Putamen (tissue), 1 donor: ENCODE data around the gene OR4K15.
"Not testable (repeated sequence)": the region's sequence is repeated elsewhere in the genome, so short reads cannot be mapped to it uniquely, and the experiment has no call there.

Experiments used
- DNase-seq: peaks from one replicate; pipeline ENCODE4 v3.0.0-alpha.2; 2016; ENCODE audit warnings: low spot score

The OR4K15 gene

DNA sequence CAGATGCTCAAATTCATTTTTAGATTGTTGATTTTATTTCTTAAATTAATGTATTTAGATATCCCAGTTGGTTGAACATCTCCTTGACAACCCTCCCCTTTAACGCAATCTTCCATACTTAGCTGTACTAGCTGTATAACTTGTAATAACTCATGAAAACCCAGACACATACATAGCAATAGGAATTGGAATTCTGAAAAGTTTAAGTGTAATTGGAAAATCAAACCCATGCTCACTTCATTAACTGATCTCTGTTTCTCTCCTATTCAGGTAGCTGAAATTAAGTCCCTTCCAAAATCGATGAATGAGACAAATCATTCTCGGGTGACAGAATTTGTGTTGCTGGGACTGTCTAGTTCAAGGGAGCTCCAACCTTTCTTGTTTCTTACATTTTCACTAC, at the start of gene OR4K15:
Gene OR4K15 (plus strand): TSS at position 301 of the 400 bp plus-strand sequence. CDS start 0 bp downstream, at position 301.
- no peak for DNase-seq

DNA sequence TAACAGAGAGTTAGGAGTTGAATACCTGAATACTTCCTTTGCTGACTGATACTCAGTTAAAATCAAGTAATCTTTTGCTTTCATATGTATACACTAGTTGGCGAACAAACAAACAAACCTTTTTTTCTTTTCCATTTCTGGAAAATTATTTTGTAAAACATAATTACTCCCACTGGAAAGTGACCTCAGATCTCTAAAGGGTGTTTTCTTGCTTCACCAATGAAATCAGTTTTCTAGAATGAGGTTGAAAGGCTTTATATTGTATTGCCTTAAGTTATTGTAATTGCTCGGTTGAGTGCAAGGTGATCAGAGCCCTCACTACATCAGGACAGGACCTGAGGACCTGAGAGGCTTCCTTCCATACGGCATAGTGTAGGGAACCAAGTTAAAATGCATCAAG, 44.8 kb upstream of the OR4K15 start, which contains the start of gene OR4K1:
Gene OR4K1 (plus strand): TSS at position 301 of the 400 bp plus-strand sequence. CDS start 4,750 bp downstream, outside the sequence.
- DNase-seq = no peak

DNA sequence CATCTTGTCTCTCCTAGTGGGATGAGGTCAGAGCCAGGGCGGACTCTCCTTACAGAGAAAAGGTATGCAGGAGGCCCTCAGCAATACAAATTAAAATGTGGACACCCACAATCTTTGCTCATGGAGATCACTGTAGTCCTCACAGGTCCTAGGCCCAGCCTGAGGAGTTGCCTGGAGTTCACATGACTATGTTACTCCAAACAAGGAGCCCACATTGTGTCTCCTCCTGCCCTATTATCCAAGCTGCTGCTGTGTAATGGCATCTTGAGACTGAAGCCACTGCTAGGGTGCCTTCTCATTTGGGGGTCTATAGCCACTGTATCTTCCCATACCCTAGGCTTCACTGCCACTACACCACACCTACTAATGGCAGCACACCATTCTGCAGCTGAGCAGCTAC, 33.7 kb upstream of the OR4K15 start:
- DNase-seq = no peak

- no peak for DNase-seq
These were observed 27.8 kb upstream of the OR4K15 start for GRCh38 chr14:19947413-19948090.

- no peak for DNase-seq
These were observed 26.2 kb upstream of the OR4K15 start for GRCh38 chr14:19949218-19949617.

DNA sequence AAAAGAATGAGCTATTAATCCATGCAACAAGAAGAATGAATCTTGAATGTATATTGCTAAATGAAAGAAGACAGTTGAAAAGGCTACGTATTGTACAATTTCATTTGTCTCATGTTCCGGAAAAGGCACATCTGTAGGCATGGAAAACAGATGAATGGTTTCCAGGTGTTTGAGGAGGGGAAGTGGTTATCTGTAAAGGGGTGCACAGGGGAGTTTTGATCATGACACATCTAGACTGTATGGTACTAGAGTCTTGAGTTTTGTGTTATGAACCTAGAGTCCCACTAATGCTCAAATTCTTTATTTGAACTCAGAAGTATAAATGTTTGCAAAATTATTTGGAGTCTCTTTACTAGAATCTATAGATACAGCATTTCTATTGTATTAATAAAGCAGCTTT, 5.7 kb upstream of the OR4K15 start:
- not testable (repeated sequence) for DNase-seq

DNA sequence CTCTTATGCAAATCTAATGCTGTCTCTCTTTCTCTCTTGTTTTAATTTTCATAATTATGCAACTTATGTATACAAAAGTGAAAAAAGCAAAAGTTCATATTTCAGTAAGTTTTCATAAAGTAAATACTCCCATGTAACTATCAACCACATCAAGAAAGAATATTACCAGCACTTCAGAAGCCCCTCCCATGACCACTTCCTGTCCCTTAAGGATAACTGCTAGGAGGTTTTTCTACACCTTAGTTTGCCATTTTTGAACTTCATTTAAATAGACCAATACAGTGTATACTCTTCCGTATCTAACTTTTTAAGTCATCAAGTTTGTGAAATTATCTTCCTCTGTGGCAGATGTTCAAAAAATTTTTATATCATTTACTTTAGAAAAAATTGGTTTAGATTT, 547 bp upstream of the OR4K15 start:
- no peak for DNase-seq

- no peak for DNase-seq
These were observed 18.0 kb downstream of the OR4K15 start for GRCh38 chr14:19993438-19993837.

- no peak for DNase-seq
These were observed 26.5 kb downstream of the OR4K15 start, which contains the start of gene OR4Q2 for GRCh38 chr14:20001863-20002262. TSS of gene OR4Q2 (plus strand) at chr14:20002163.

- DNase-seq = no peak
These were observed 26.9 kb downstream of the OR4K15 start for GRCh38 chr14:20002319-20002718.

DNA sequence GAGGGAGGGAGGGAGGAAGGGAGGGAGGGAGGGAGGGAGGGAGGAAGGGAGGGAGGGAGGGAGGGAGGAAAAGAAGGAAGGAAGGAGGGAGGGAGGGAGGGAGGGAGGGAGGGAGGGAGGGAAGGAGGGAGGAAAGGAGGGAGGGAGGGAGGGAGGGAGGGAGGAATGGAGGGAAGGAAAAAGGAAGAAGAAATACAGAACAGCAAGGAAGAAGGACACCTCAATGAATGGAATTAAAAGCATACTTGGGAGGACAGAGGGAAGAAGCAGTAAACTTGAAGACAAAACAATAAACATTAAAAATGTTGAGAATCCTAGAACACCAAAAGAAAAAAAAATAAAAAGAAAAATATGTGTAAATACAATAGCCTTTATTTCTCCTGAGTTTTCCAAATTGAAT, 32.8 kb downstream of the OR4K15 start:
- no peak for DNase-seq

GRCh38 chr14:20019257-20019865, 44.0 kb downstream of the OR4K15 start, which contains the start of gene OR4K14:
TSS of gene OR4K14 (minus strand) at chr14:20019307. CDS start at chr14:20015193, 4,114 bp downstream.
- DNase-seq = no peak
